ENCODE measurements around the gene VASH1.

DNA sequence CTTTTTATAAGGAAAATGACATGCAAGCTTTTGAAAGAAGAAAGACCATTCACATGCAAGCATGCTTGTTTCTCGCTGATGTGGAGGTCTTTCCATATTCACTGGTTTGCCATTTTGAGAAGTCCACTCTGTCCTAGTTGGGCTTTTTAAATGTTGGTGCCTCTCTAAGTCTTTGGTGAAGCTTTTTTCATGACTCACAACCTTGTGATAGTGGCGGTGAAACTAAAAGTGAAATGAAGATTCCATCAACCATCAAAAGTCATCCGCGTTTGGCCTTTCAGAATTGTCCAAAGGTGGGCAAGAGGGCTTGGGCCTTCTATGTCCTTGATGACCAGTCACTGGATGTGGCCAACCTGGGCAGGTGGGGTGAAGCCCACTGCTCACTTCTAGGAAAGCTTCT, 69.3 kb downstream of the VASH1 start:
- no peak for TF ChIP-seq ZNF350 (tag by site-specific recombination; IDR thresholded peaks at IDR 0.05)
- TF ChIP-seq, protein P1, sequence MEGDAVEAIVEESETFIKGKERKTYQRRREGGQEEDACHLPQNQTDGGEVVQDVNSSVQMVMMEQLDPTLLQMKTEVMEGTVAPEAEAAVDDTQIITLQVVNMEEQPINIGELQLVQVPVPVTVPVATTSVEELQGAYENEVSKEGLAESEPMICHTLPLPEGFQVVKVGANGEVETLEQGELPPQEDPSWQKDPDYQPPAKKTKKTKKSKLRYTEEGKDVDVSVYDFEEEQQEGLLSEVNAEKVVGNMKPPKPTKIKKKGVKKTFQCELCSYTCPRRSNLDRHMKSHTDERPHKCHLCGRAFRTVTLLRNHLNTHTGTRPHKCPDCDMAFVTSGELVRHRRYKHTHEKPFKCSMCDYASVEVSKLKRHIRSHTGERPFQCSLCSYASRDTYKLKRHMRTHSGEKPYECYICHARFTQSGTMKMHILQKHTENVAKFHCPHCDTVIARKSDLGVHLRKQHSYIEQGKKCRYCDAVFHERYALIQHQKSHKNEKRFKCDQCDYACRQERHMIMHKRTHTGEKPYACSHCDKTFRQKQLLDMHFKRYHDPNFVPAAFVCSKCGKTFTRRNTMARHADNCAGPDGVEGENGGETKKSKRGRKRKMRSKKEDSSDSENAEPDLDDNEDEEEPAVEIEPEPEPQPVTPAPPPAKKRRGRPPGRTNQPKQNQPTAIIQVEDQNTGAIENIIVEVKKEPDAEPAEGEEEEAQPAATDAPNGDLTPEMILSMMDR (tag by site-specific recombination; IDR thresholded peaks at IDR 0.05), result no peak
- TF ChIP-seq, protein P2, sequence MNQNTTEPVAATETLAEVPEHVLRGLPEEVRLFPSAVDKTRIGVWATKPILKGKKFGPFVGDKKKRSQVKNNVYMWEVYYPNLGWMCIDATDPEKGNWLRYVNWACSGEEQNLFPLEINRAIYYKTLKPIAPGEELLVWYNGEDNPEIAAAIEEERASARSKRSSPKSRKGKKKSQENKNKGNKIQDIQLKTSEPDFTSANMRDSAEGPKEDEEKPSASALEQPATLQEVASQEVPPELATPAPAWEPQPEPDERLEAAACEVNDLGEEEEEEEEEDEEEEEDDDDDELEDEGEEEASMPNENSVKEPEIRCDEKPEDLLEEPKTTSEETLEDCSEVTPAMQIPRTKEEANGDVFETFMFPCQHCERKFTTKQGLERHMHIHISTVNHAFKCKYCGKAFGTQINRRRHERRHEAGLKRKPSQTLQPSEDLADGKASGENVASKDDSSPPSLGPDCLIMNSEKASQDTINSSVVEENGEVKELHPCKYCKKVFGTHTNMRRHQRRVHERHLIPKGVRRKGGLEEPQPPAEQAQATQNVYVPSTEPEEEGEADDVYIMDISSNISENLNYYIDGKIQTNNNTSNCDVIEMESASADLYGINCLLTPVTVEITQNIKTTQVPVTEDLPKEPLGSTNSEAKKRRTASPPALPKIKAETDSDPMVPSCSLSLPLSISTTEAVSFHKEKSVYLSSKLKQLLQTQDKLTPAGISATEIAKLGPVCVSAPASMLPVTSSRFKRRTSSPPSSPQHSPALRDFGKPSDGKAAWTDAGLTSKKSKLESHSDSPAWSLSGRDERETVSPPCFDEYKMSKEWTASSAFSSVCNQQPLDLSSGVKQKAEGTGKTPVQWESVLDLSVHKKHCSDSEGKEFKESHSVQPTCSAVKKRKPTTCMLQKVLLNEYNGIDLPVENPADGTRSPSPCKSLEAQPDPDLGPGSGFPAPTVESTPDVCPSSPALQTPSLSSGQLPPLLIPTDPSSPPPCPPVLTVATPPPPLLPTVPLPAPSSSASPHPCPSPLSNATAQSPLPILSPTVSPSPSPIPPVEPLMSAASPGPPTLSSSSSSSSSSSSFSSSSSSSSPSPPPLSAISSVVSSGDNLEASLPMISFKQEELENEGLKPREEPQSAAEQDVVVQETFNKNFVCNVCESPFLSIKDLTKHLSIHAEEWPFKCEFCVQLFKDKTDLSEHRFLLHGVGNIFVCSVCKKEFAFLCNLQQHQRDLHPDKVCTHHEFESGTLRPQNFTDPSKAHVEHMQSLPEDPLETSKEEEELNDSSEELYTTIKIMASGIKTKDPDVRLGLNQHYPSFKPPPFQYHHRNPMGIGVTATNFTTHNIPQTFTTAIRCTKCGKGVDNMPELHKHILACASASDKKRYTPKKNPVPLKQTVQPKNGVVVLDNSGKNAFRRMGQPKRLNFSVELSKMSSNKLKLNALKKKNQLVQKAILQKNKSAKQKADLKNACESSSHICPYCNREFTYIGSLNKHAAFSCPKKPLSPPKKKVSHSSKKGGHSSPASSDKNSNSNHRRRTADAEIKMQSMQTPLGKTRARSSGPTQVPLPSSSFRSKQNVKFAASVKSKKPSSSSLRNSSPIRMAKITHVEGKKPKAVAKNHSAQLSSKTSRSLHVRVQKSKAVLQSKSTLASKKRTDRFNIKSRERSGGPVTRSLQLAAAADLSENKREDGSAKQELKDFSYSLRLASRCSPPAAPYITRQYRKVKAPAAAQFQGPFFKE (tag by site-specific recombination; IDR thresholded peaks at IDR 0.05; ENCODE audit: borderline replicate concordance), result no peak
- no peak for TF ChIP-seq ZNF544 (tag by site-specific recombination; IDR thresholded peaks at IDR 0.05)
